ENCODE measurements around the gene ALAS1.

GRCh38 chr3:52220380-52221026 is 22.5 kb downstream of the ALAS1 start:
- TF ChIP-seq CTCF (IDR thresholded peaks at IDR 0.05) (peak; percentile 84 to 95 (median 88)), POLR2A (IDR thresholded peaks at IDR 0.05) (no peak), POLR2AphosphoS5 (IDR thresholded peaks at IDR 0.05) (no peak)
